Breast epithelium (tissue), 3 donors: ENCODE measurements around the gene DEGS1.

Source experiments
- POLR2A ChIP-seq: fragments of 450-650 bp; IDR thresholded peaks from one replicate; pipeline ENCODE4 v1.6.1; 2016; ENCODE audit warnings: antibody characterized with exemption, mild to moderate bottlenecking, moderate library complexity
- POLR2AphosphoS5 ChIP-seq, 3 donors: sonication (generic); formaldehyde crosslinking; IDR thresholded peaks; one replicate each; pipeline ENCODE4 v1.6.1; 2017; ENCODE audit warnings: antibody characterized with exemption in 3 of 3
- TF ChIP-seq, protein P1 (sequence below), 3 donors: fragments of 450-650 bp; IDR thresholded peaks; one replicate each; pipeline ENCODE4 v1.5.1; 2016 to 2017; ENCODE audit warnings: antibody characterized with exemption in 3 of 3, mild to moderate bottlenecking in 3 of 3, moderate library complexity in 3 of 3

DNA sequence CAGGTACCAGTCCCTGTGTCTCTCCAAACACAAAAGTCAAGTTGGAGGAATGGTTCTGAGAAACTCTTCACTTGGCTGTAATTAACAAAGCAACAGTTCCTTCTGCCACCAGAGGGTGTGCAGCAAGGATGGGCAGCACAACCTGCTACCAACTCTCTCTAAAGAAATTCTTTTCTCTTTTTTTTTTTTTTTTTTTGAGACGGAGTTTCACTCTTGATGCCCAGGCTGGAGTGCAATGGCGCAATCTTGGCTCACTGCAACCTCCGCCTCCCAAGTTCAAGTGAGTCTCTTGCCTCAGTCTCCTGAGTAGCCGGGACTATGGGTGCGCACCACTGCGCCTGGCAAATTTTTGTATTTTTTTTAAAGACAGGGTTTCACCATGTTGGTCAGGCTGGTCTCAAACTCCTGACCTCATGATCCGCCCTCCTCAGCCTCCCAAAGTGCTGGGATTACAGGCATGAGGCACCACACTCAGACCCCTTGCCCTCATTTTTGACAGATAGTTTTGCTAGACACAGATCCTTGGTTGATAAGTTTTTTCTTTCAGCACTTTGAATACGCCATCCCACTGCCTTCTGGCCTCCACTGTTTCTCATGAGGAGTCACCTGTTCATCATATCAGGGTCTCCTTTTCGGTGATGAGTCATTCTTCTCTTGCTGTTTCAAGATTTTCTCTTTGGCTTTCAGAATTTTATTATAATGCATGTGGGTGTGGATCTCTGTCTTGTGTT lies 12.1 kb upstream of the DEGS1 start:
- TF ChIP-seq POLR2A = no peak
- TF ChIP-seq, protein P1, sequence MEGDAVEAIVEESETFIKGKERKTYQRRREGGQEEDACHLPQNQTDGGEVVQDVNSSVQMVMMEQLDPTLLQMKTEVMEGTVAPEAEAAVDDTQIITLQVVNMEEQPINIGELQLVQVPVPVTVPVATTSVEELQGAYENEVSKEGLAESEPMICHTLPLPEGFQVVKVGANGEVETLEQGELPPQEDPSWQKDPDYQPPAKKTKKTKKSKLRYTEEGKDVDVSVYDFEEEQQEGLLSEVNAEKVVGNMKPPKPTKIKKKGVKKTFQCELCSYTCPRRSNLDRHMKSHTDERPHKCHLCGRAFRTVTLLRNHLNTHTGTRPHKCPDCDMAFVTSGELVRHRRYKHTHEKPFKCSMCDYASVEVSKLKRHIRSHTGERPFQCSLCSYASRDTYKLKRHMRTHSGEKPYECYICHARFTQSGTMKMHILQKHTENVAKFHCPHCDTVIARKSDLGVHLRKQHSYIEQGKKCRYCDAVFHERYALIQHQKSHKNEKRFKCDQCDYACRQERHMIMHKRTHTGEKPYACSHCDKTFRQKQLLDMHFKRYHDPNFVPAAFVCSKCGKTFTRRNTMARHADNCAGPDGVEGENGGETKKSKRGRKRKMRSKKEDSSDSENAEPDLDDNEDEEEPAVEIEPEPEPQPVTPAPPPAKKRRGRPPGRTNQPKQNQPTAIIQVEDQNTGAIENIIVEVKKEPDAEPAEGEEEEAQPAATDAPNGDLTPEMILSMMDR (IDR thresholded peaks at IDR 0.05) = peak in 2 of 3 donors; percentile 28 to 46
- no peak for TF ChIP-seq POLR2AphosphoS5 (IDR thresholded peaks at IDR 0.05)
